HepG2 (cell line): ENCODE data around the gene KLHL30. TPM values are rescaled to one million over a fixed set of nuclear protein-coding genes. Genes with fewer than 3 reads are reported as not detected.
A peak's percentile ranks its signal among the peaks of the same experiment; 100 is the strongest.

Experiments
- ATAC-seq: fragments of 200-7000 bp; cut with Tn5 transposase; 3 replicates; pipeline ENCODE4 v1.9.1; 2020; ENCODE audit warnings: mild to moderate bottlenecking, moderate library complexity
- BruUV-seq: library from RNA; stranded (reverse); fragments of 400-500 nt; replicated peaks from 2 replicates; lab custom pipeline; 2021; lab: Mats Ljungman, UMichigan
- CTCF ChIA-PET: fragments of 300-600 bp; formaldehyde crosslinking; extraction: SDS; loops from one replicate; lab custom pipeline; 2021; ENCODE audit warnings: low total read pairs, inconsistent platforms, low intra/inter-chr PET ratio; lab: Yijun Ruan, JAX
- POLR2A ChIA-PET: fragments of 350-600 bp; sonication (Branson Sonifier 250); formaldehyde crosslinking; loops from one replicate; lab custom pipeline; 2020; ENCODE audit warnings: antibody characterized with exemption, inconsistent platforms; lab: Yijun Ruan, JAX
- DNase-seq: peaks from one replicate; pipeline ENCODE4 v3.0.0-alpha.2; 2015; ENCODE audit warnings: low spot score
- FAIRE-seq: peaks from 3 replicates; lab custom pipeline; 2011; peaks lifted over from hg19 to GRCh38; lab: Jason Lieb, UNC
- H2AFZ ChIP-seq: one replicate; pipeline ENCODE4 v1.6.1; 2011; ENCODE audit warnings: low read length, inconsistent platforms
- H3K27ac ChIP-seq: fragments of 300-600 bp; 3 replicates; pipeline ENCODE4 v1.8.0; 2011; ENCODE audit warnings: mixed run types, mild to moderate bottlenecking, mixed read lengths, low read length, inconsistent platforms; ENCODE audit not compliant: insufficient read depth; ENCODE audit errors: extremely low read length
- H3K27me3 ChIP-seq, 2 experiments: fragments of 200-600 bp in 1 of 2; 2 replicates in 1 of 2; 3 replicates in 1 of 2; pipeline versions ENCODE4 v1.6.0 to v1.8.0; 2011; ENCODE audit warnings: low read length in 2 of 2, mild to moderate bottlenecking in 2 of 2, moderate library complexity in 2 of 2, inconsistent platforms in 1 of 2; ENCODE audit not compliant: insufficient read depth in 2 of 2, control insufficient read depth in 1 of 2
- H3K36me3 ChIP-seq, 2 experiments: fragments of 200-600 bp in 1 of 2; replicated peaks in 1 of 2; 2 replicates in 1 of 2; 3 replicates in 1 of 2; pipeline versions ENCODE4 v1.5.1 to v1.8.0; 2011; ENCODE audit warnings: low read length in 2 of 2, inconsistent platforms in 1 of 2; ENCODE audit not compliant: insufficient read depth in 2 of 2, control insufficient read depth in 1 of 2
- H3K4me1 ChIP-seq: 2 replicates; pipeline ENCODE4 v1.5.1; 2012; ENCODE audit warnings: low read length, inconsistent platforms; ENCODE audit not compliant: insufficient read depth
- H3K4me2 ChIP-seq: 2 replicates; pipeline ENCODE4 v1.6.0; 2011; ENCODE audit warnings: low read depth, low read length, inconsistent platforms
- H3K4me3 ChIP-seq, 3 experiments: fragments of 200-600 bp in 1 of 3; sonication (generic), shearing (Covaris generic) in 1 of 3; replicated peaks in 1 of 3; 2 replicates each; pipeline ENCODE4 v1.5.1; 2011 to 2016; ENCODE audit warnings: low read length in 3 of 3, inconsistent platforms in 2 of 3, low read depth in 2 of 3, mild to moderate bottlenecking in 2 of 3, control low read depth in 1 of 3, mixed read lengths in 1 of 3; ENCODE audit not compliant: insufficient read depth in 1 of 3
- H3K79me2 ChIP-seq: one replicate; pipeline ENCODE4 v1.6.1; 2011; ENCODE audit warnings: low read length, inconsistent platforms; ENCODE audit not compliant: insufficient read depth
- H3K9ac ChIP-seq: 2 replicates; pipeline ENCODE4 v1.6.0; 2011; ENCODE audit warnings: mild to moderate bottlenecking, low read depth, low read length, inconsistent platforms; ENCODE audit not compliant: insufficient read depth
- H3K9me3 ChIP-seq: 2 replicates; pipeline ENCODE4 v1.5.1; 2012; ENCODE audit warnings: mild to moderate bottlenecking, low read length
- H4K20me1 ChIP-seq: 2 replicates; pipeline ENCODE4 v1.6.0; 2011; ENCODE audit warnings: inconsistent platforms, mild to moderate bottlenecking, low read length, moderate library complexity; ENCODE audit not compliant: insufficient read depth
- CC2D1A ChIP-seq: sonication (generic); formaldehyde crosslinking; IDR thresholded peaks from 2 replicates; pipeline ENCODE4 v1.8.1; 2023; ENCODE audit warnings: mild to moderate bottlenecking, missing genetic modification reagents
- HOXA3 ChIP-seq: sonication (generic); formaldehyde crosslinking; IDR thresholded peaks from 2 replicates; pipeline ENCODE4 v1.5.0; 2020; ENCODE audit warnings: missing genetic modification reagents
- KDM2A ChIP-seq: sonication (generic); formaldehyde crosslinking; IDR thresholded peaks from 2 replicates; pipeline ENCODE4 v1.4.0; 2020; ENCODE audit warnings: low read depth, missing genetic modification reagents, borderline replicate concordance
- RAD21 ChIP-seq: fragments of 450-650 bp; formaldehyde crosslinking; IDR thresholded peaks from 2 replicates; pipeline ENCODE4 v1.5.0; 2020; ENCODE audit warnings: mild to moderate bottlenecking
- RCOR2 ChIP-seq: IDR thresholded peaks from 2 replicates; pipeline ENCODE4 v1.6.1; 2016; ENCODE audit warnings: missing biosample characterization, missing genetic modification reagents
- SIN3B ChIP-seq: fragments of 150-350 bp; IDR thresholded peaks from 2 replicates; pipeline ENCODE4 v1.6.1; 2014; ENCODE audit warnings: low read length
- SMAD3 ChIP-seq: sonication (generic); formaldehyde crosslinking; IDR thresholded peaks from 2 replicates; pipeline ENCODE4 v1.4.0; 2020; ENCODE audit warnings: missing genetic modification reagents
- TAF15 ChIP-seq: fragments of 200-400 bp; formaldehyde crosslinking; IDR thresholded peaks from one replicate; pipeline ENCODE4 v1.6.1; 2018; ENCODE audit warnings: mild to moderate bottlenecking, low read depth, low read length; ENCODE audit not compliant: poor library complexity, severe bottlenecking
- TIGD3 ChIP-seq: sonication (generic); formaldehyde crosslinking; IDR thresholded peaks from 2 replicates; pipeline ENCODE4 v1.5.1; 2020; ENCODE audit warnings: mild to moderate bottlenecking, missing genetic modification reagents, borderline replicate concordance
- ZFX ChIP-seq: sonication (generic); formaldehyde crosslinking; IDR thresholded peaks from 2 replicates; pipeline ENCODE4 v1.4.0; 2020; ENCODE audit warnings: mild to moderate bottlenecking, low read depth, missing genetic modification reagents, moderate library complexity
- ZNF253 ChIP-seq: sonication (generic); formaldehyde crosslinking; IDR thresholded peaks from 2 replicates; pipeline ENCODE4 v1.8.0; 2022; ENCODE audit warnings: mild to moderate bottlenecking, missing genetic modification reagents, borderline replicate concordance
- WGBS: methylation state at CpG from one replicate; pipeline ENCODE4 v1.1.6; 2017; ENCODE audit warnings: low lambda C conversion rate; 5-methylcytosine and 5-hydroxymethylcytosine counted together
- in situ Hi-C: cut with HindIII; loops from 2 replicates; pipeline ENCODE4 v1.10.0; 2017; ENCODE audit warnings: low pct_unique_long_range_greater_than_20kb; ENCODE audit not compliant: extremely low pct_ligation_motif_present
- intact Hi-C: fragments of 100-400 bp; cut with micrococcal nuclease; formaldehyde crosslinking; loops from one replicate; pipeline ENCODE4 v1.10.0; 2022; ENCODE audit not compliant: unreplicated experiment
- polyA plus RNA-seq, 8 experiments: library from polyadenylated mRNA; depleted of rRNA in 3 of 8; stranded (reverse) in 7 of 8; unstranded in 1 of 8; fragments of >200 nt; fragmentation: Illumina TruSeq in 4 of 8; extraction: Trizol in 4 of 8; gene quantifications; 2 replicates each; pipeline versions ENCODE4 v1.2.1 to v1.2.3, GENCODE V29; 2011 to 2016; ENCODE audit warnings: low read depth in 4 of 8, missing spikeins in 1 of 8, mixed read lengths in 1 of 8; ENCODE audit not compliant: insufficient read depth in 1 of 8
- total RNA-seq, 5 experiments: library from RNA; depleted of rRNA; stranded (reverse); fragments of >200 nt; fragmentation: Illumina TruSeq; extraction: Trizol; gene quantifications; 2 replicates each; pipeline ENCODE4 v1.2.3, GENCODE V29; 2016; ENCODE audit warnings: low read depth in 1 of 5
- TF ChIP-seq, protein P1 (sequence below): sonication (generic); formaldehyde crosslinking; IDR thresholded peaks from 2 replicates; pipeline ENCODE4 v1.5.0; 2020; ENCODE audit warnings: mild to moderate bottlenecking, missing genetic modification reagents, moderate library complexity
- TF ChIP-seq, protein P2 (sequence below): sonication (generic); formaldehyde crosslinking; IDR thresholded peaks from 2 replicates; pipeline ENCODE4 v1.8.0; 2022; ENCODE audit warnings: mild to moderate bottlenecking, missing genetic modification reagents, moderate library complexity

Gene KLHL30
- total and polyA plus RNA-seq, 2 of the 13 experiments (the other 11 are each of a cell fraction or from before 2014, with no cell fraction given), result 0.05 TPM; not detected in 1

GRCh38 chr2:238100821-238101771 lies 37.4 kb upstream of the KLHL30 start:
- intact Hi-C loops (no loop called here), in situ Hi-C loops (no loop called here)
- DNase-seq, result no peak
- Histone ChIP-seq H3K4me1 (peaks cover 23% of the 10 kb centered on the region), H3K79me2 (no peaks in the 10 kb centered on the region), H3K4me2 (no peak overlapping the region), H3K9me3 (no peaks in the 10 kb centered on the region), H3K27me3 (peaks cover 5 to 46% of the 10 kb centered on the region in 2 experiments), H3K36me3 (no peaks in the 10 kb centered on the region), H3K27ac (no peak overlapping the region), H2AFZ (no peak overlapping the region), H3K4me3 (no peak overlapping the region), H3K9ac (no peak overlapping the region), H4K20me1 (no peaks in the 10 kb centered on the region)
- ChIA-PET CTCF (no interaction called here), POLR2A (interaction anchor here (1.3 kb wide), 1 partner anchor 40 kb away, joined by 4 read pairs; the partner anchor contains the start of gene SCLY)
- TF ChIP-seq ZFX (CRISPR knock-in tag), result no peak
- TF ChIP-seq CC2D1A (CRISPR knock-in tag), result no peak
- TF ChIP-seq KDM2A (CRISPR knock-in tag), result 0 out of 2 replicates have a peak, but pooled peaks have one; percentile 17
- no peak for TF ChIP-seq SMAD3 (CRISPR knock-in tag)
- TF ChIP-seq TAF15, result no peak
- no peak for TF ChIP-seq RCOR2 (CRISPR knock-in tag)
- no peak for TF ChIP-seq TIGD3 (CRISPR knock-in tag)
- TF ChIP-seq, protein P1, sequence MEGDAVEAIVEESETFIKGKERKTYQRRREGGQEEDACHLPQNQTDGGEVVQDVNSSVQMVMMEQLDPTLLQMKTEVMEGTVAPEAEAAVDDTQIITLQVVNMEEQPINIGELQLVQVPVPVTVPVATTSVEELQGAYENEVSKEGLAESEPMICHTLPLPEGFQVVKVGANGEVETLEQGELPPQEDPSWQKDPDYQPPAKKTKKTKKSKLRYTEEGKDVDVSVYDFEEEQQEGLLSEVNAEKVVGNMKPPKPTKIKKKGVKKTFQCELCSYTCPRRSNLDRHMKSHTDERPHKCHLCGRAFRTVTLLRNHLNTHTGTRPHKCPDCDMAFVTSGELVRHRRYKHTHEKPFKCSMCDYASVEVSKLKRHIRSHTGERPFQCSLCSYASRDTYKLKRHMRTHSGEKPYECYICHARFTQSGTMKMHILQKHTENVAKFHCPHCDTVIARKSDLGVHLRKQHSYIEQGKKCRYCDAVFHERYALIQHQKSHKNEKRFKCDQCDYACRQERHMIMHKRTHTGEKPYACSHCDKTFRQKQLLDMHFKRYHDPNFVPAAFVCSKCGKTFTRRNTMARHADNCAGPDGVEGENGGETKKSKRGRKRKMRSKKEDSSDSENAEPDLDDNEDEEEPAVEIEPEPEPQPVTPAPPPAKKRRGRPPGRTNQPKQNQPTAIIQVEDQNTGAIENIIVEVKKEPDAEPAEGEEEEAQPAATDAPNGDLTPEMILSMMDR, result peak; percentile 47
- no peak for TF ChIP-seq SIN3B
- TF ChIP-seq ZNF253 (CRISPR knock-in tag), result no peak
- 0 out of 2 replicates have a peak, but pooled peaks have one; percentile 8 for TF ChIP-seq RAD21 (CRISPR knock-in tag)
- no peak for TF ChIP-seq HOXA3 (CRISPR knock-in tag)
- TF ChIP-seq, protein P2, sequence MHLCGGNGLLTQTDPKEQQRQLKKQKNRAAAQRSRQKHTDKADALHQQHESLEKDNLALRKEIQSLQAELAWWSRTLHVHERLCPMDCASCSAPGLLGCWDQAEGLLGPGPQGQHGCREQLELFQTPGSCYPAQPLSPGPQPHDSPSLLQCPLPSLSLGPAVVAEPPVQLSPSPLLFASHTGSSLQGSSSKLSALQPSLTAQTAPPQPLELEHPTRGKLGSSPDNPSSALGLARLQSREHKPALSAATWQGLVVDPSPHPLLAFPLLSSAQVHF (CRISPR knock-in tag), result no peak
- WGBS, result 55% methylated on average over 22 of the region's 28 CpGs
- FAIRE-seq, result no peak
- peak; percentile 17 for ATAC-seq
- BruUV-seq, result no TSS peak
